RWPE2 (cell line): ENCODE results near the gene CENPB.
A peak's percentile ranks its signal among the peaks of the same experiment; 100 is the strongest.

Source experiments
- ATAC-seq: fragments of 200-7000 bp; cut with Tn5 transposase; 3 replicates; pipeline ENCODE4 v1.9.1; 2021; ENCODE audit warnings: low read depth
- DNase-seq: peaks from one replicate; pipeline ENCODE4 v3.0.0-alpha.2; 2020; ENCODE audit warnings: low spot score
- H3K27ac ChIP-seq: fragments of 450-650 bp; 2 replicates; pipeline ENCODE4 v1.5.1; 2017; ENCODE audit warnings: mild to moderate bottlenecking; ENCODE audit not compliant: poor library complexity, severe bottlenecking
- H3K27me3 ChIP-seq: fragments of 250-450 bp; sonication (Bioruptor Pico); 2 replicates; pipeline ENCODE4 v1.5.1; 2021; ENCODE audit warnings: mild to moderate bottlenecking, moderate library complexity; ENCODE audit not compliant: insufficient read depth, poor library complexity, severe bottlenecking
- H3K36me3 ChIP-seq: fragments of 250-450 bp; sonication (Bioruptor Pico); 2 replicates; pipeline ENCODE4 v1.5.1; 2020; ENCODE audit warnings: low read depth, mild to moderate bottlenecking, moderate library complexity
- H3K4me1 ChIP-seq: fragments of 250-450 bp; sonication (Bioruptor Pico); 2 replicates; pipeline ENCODE4 v1.5.1; 2021; ENCODE audit warnings: mild to moderate bottlenecking, moderate library complexity; ENCODE audit not compliant: insufficient read depth, poor library complexity, severe bottlenecking
- H3K4me3 ChIP-seq: fragments of 250-450 bp; sonication (Bioruptor Pico); 2 replicates; pipeline ENCODE4 v1.5.1; 2021; ENCODE audit warnings: mild to moderate bottlenecking, moderate library complexity; ENCODE audit not compliant: severe bottlenecking
- H3K9me3 ChIP-seq: fragments of 250-450 bp; sonication (Bioruptor Pico); 2 replicates; pipeline ENCODE4 v1.5.1; 2021; ENCODE audit warnings: mild to moderate bottlenecking, moderate library complexity; ENCODE audit not compliant: severe bottlenecking
- TF ChIP-seq, protein P1 (sequence below): fragments of 450-650 bp; IDR thresholded peaks from one replicate; pipeline ENCODE4 v1.5.1; 2017; ENCODE audit warnings: mild to moderate bottlenecking, moderate library complexity; ENCODE audit not compliant: poor library complexity, severe bottlenecking

The CENPB gene

DNA sequence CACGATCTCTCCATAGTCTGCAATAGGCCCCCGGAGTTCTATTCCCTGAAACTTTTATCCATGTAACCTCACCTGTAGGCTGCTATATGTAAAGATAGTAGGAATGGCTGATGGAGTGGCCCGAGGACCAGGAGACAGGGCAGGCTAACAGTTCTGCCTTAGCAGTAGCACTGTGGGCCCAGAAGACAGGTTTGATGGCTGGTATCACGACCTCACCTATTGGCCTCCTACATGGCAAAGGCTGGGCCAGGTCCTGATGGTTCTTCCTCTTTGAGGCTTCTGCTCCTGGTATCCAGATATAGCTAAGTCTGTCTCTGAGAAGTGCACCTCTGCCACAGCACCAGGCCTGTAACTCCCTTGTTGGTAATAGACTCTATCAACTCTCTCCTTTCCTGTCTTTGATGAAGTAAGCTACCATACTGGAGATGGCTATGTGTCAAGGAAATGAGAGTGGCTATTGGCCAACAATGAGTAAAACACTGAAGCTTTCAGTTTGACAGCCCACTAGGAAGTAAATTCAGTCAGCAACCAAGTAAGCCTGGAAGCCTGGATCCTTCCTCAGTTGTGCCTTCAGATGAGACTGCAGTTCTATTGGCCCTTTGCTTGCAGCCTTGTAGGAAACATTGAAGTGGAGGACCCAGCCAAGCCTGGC lies 11.0 kb downstream of the CENPB start:
- Histone ChIP-seq H3K27me3 (no peaks in the 10 kb centered on the region), H3K27ac (no peak overlapping the region), H3K4me1 (no peaks in the 10 kb centered on the region), H3K9me3 (no peaks in the 10 kb centered on the region), H3K36me3 (no peaks in the 10 kb centered on the region), H3K4me3 (no peak overlapping the region)
- TF ChIP-seq, protein P1, sequence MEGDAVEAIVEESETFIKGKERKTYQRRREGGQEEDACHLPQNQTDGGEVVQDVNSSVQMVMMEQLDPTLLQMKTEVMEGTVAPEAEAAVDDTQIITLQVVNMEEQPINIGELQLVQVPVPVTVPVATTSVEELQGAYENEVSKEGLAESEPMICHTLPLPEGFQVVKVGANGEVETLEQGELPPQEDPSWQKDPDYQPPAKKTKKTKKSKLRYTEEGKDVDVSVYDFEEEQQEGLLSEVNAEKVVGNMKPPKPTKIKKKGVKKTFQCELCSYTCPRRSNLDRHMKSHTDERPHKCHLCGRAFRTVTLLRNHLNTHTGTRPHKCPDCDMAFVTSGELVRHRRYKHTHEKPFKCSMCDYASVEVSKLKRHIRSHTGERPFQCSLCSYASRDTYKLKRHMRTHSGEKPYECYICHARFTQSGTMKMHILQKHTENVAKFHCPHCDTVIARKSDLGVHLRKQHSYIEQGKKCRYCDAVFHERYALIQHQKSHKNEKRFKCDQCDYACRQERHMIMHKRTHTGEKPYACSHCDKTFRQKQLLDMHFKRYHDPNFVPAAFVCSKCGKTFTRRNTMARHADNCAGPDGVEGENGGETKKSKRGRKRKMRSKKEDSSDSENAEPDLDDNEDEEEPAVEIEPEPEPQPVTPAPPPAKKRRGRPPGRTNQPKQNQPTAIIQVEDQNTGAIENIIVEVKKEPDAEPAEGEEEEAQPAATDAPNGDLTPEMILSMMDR = no peak
- ATAC-seq = no peak
- DNase-seq = no peak

GRCh38 chr20:3771552-3772058 lies 14.9 kb downstream of the CENPB start:
- no peak for DNase-seq
- H3K4me1 ChIP-seq = peaks cover 5% of the 10 kb centered on the region
- TF ChIP-seq, protein P1 = no peak
- H3K4me3 ChIP-seq = no peak overlapping the region
- H3K27ac ChIP-seq = no peak overlapping the region
- no peak for ATAC-seq
- H3K9me3 ChIP-seq = no peaks in the 10 kb centered on the region
- H3K36me3 ChIP-seq = no peaks in the 10 kb centered on the region
- H3K27me3 ChIP-seq = no peaks in the 10 kb centered on the region

DNA sequence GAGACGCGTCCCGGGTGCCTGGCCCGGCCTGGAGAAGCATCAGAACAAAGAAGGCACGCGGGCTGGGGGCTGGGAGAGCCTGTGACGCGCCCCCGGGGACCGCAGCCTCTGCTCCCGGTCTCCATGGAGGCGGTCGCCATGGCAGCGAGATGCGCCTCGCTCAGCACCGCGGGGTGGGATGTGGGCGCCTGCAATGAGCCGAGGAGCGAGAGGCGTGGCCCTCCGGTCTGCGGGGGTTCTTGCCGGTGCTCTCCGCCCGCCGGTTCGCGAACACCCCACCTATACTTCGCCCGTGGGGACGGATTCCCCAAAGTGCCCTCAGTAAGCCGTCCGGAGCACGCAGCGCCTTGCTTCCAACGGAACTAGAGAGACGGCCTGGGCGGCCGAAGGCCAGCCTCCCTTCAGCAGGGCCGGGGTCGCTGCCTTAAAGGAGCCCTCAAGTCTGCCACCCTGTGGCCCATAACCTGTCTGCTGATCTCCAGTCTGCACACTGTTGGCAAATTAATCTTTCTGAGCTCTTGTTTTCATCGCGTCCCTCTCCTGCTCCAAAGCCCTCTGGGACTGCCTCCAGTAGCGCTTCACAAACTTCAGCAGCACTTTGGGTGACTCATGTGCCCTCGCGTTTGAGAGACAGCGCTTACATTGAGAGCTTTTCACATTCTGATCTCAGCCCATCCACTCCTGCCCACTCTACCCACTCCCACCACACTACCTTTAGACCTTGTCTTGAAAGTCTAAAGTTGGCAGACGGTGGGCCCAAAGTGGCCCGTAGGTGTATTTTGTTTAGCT lies 18.0 kb downstream of the CENPB start:
- peak overlapping the region; percentile 51 for H3K27ac ChIP-seq
- peaks cover 5% of the 10 kb centered on the region for H3K4me1 ChIP-seq
- peak overlapping the region; percentile 65 for H3K4me3 ChIP-seq
- DNase-seq = peak; percentile 78
- no peaks in the 10 kb centered on the region for H3K27me3 ChIP-seq
- TF ChIP-seq, protein P1 = peak; percentile 68
- no peaks in the 10 kb centered on the region for H3K9me3 ChIP-seq
- no peaks in the 10 kb centered on the region for H3K36me3 ChIP-seq
- peak; percentile 53 for ATAC-seq

GRCh38 chr20:3767427-3768341 lies 18.9 kb downstream of the CENPB start, which contains the start of gene ADISSP:
ADISSP (minus strand) TSS chr20:3767753; CDS start chr20:3760100, 7,653 bp downstream.
- peak; percentile 91 for ATAC-seq
- Histone ChIP-seq H3K27ac (peak within 1 kb of the TSS; percentile 51), H3K27me3 (no peaks in the 10 kb centered on the region), H3K9me3 (no peaks in the 10 kb centered on the region), H3K4me1 (peaks cover 5% of the 10 kb centered on the region), H3K4me3 (peak within 1 kb of the TSS; percentile 65), H3K36me3 (no peaks in the 10 kb centered on the region)
- TF ChIP-seq, protein P1 = no peak
- DNase-seq = peak; percentile 99
